HG02884 (cell line): ENCODE data around the gene FANK1.

Source experiments
- ATAC-seq: cut with Tn5 transposase; IDR thresholded peaks from one replicate; pipeline ENCODE4 v1.9.1; 2021; ENCODE audit warnings: mild to moderate bottlenecking, moderate library complexity; ENCODE audit not compliant: unreplicated experiment

FANK1 gene

GRCh38 chr10:125984346-125984745 lies 88.0 kb downstream of the FANK1 start:
- no peak for ATAC-seq

GRCh38 chr10:125984865-125985495 lies 88.6 kb downstream of the FANK1 start:
- no peak for ATAC-seq

GRCh38 chr10:125985557-125986240 lies 89.3 kb downstream of the FANK1 start:
- ATAC-seq: no peak

- ATAC-seq: no peak
Observed at GRCh38 chr10:125989791-125990190, 93.4 kb downstream of the FANK1 start.

GRCh38 chr10:125990974-125991373 lies 94.6 kb downstream of the FANK1 start:
- no peak for ATAC-seq

- no peak for ATAC-seq
Observed at GRCh38 chr10:125991392-125991791, 95.0 kb downstream of the FANK1 start.

GRCh38 chr10:125992254-125992653 lies 95.9 kb downstream of the FANK1 start:
- no peak for ATAC-seq

- no peak for ATAC-seq
Observed at GRCh38 chr10:125994601-125995000, 98.2 kb downstream of the FANK1 start.

GRCh38 chr10:125995726-125996304 lies 99.5 kb downstream of the FANK1 start:
- no peak for ATAC-seq

GRCh38 chr10:125997586-125997985 lies 101.2 kb downstream of the FANK1 start:
- no peak for ATAC-seq

GRCh38 chr10:125999694-126000093 lies 103.3 kb downstream of the FANK1 start:
- ATAC-seq: no peak

- ATAC-seq: no peak
Observed at GRCh38 chr10:126001576-126001975, 105.2 kb downstream of the FANK1 start.

- ATAC-seq: no peak
Observed at GRCh38 chr10:126004752-126005151, 108.4 kb downstream of the FANK1 start.

- ATAC-seq: no peak
Observed at GRCh38 chr10:126006264-126006663, 109.9 kb downstream of the FANK1 start.

- ATAC-seq: no peak
Observed at GRCh38 chr10:126006906-126007305, 110.5 kb downstream of the FANK1 start.

- ATAC-seq: no peak
Observed at GRCh38 chr10:126009650-126010049, 113.3 kb downstream of the FANK1 start.

- ATAC-seq: no peak
Observed at GRCh38 chr10:126011995-126012394, 115.6 kb downstream of the FANK1 start.

- ATAC-seq: no peak
Observed at GRCh38 chr10:126012485-126012884, 116.1 kb downstream of the FANK1 start.

- ATAC-seq: peak; percentile 82
Observed at GRCh38 chr10:126013489-126014281, 117.3 kb downstream of the FANK1 start.

- ATAC-seq: no peak
Observed at GRCh38 chr10:126014309-126014708, 117.9 kb downstream of the FANK1 start.

GRCh38 chr10:126015413-126015812 lies 119.0 kb downstream of the FANK1 start:
- no peak for ATAC-seq
